NCI-H2227 (cell line): ENCODE results near the gene MSL3.
A peak's percentile ranks its signal among the peaks of the same experiment; 100 is the strongest.

Experiments used
- DNase-seq: peaks from one replicate; lab custom pipeline; 2025; ENCODE audit not compliant: unreplicated experiment; lab: John Stamatoyannopoulos, UW

The MSL3 gene

GRCh38 chrX:11759461-11760311 lies 1.6 kb downstream of the MSL3 start:
- peak; percentile 94 for DNase-seq

GRCh38 chrX:11760958-11761357 lies 2.9 kb downstream of the MSL3 start:
- no peak for DNase-seq

GRCh38 chrX:11764602-11765067 lies 6.6 kb downstream of the MSL3 start:
- no peak for DNase-seq

GRCh38 chrX:11765449-11765848 lies 7.4 kb downstream of the MSL3 start:
- DNase-seq, result no peak

GRCh38 chrX:11766487-11766886 lies 8.4 kb downstream of the MSL3 start:
- no peak for DNase-seq

GRCh38 chrX:11768039-11768438 lies 10.0 kb downstream of the MSL3 start:
- DNase-seq, result no peak

DNA sequence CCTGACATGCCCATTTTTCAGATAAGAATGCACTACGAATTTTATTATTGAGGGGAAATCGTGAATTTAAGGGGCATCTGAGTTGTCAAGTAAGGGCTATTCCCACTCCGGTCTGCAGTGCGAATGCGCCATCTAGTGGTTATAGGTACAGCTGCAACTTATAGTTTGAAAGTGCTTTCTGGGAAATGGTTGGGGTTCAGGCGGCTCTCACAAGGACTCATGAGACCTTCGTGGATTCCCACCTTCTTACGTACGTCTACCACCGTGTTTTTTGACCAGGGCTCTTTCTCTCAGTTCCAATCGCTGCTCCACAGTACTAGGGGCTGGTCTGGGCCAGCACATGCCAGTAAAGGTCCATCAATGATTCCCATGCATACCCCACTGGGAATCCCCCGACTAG lies 12.3 kb downstream of the MSL3 start:
- DNase-seq, result peak; percentile 74

- DNase-seq, result no peak
These were observed 20.2 kb downstream of the MSL3 start for GRCh38 chrX:11778230-11778629.

- no peak for DNase-seq
These were observed 23.1 kb downstream of the MSL3 start for GRCh38 chrX:11781133-11781532.

DNA sequence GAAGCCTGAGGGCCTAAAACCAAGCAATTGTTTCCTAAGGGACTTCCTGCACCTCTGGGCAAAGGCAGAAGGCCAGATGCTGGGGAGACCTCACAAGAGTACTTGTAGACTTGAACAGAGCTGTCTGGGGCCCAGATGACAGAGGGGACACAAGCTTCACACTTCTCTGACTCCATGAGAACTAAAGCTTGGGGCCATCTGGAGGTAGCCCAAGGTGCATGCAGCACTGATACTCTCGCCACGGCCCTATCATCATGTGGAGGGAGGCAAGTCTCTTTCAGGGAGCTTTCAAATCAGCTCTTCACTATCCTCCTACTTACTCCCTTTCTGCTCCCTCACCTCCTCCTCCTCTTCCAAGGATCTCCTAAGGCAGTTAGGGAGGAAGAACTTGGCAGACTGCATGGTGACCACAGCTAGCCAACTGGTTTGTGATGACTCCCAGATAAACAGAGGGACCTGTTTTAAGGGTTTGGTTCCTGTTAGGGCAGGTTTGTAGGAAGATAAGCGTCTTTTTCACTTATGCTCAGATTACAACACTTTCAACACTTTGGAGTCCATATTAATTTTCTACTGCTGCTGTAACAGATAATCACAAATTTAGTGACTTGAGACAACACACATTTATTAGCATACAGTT lies 23.8 kb downstream of the MSL3 start:
- DNase-seq, result no peak

- peak; percentile 26 for DNase-seq
These were observed 26.5 kb downstream of the MSL3 start for GRCh38 chrX:11784543-11784942.

- DNase-seq, result no peak
These were observed 28.8 kb downstream of the MSL3 start for GRCh38 chrX:11786862-11787261.

DNA sequence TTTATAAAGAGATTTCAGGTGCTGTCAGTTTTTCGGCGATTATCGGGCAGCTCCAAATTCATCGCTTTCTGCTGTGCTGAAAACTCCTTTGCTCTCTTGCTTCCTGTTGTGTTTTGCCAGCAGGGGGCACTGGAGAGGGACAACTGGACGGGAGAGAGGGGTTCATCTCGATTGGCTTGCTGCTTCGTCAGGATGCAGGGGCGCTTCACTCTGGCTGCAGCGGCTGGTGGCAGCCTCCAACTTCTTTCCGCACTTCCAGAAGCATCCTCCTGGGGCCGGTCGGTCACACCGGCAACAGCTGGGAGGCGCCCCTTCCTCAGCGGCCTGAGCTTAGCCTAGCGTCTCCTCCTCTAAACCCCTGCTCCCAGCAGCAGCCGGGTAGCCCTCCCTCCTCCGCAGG lies 29.5 kb downstream of the MSL3 start:
- peak; percentile 71 for DNase-seq

DNA sequence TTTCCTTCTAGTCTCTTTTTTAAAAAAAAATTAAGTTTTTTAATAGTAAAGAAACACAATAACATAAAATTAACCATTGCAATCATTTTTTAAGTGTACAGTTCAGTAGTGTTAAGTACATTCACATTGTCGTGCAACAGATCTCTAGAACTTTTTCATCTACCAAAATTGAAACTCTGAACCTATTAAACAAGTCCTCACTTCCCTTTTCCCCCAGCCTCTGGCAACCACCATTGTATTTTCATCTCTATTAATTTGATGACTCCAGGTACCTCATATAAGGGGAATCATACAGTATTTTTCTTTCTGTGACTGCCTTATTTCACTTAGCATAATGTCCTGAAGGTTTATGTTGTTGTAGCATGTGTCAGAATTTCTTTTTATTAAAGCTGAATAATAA lies 31.8 kb downstream of the MSL3 start:
- no peak for DNase-seq

DNA sequence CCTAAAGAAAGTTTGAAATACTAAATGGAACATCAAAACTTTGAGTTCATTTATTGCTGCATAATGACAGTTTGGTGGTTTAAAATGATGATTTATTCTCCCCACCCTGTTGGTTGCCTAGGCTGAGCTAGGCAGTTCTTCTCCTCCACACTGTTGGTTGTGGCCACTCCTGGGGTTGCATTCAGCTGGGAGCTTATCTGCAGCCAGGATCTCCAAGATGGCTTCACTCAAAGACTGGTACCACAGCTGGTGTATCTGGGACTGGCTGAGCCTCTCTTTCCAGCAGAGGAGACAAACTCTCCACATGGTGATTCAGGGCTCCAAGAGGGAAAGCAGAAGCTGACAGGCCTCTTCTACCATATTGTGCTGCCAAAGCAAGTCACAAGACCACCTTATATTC lies 33.1 kb downstream of the MSL3 start:
- no peak for DNase-seq

DNA sequence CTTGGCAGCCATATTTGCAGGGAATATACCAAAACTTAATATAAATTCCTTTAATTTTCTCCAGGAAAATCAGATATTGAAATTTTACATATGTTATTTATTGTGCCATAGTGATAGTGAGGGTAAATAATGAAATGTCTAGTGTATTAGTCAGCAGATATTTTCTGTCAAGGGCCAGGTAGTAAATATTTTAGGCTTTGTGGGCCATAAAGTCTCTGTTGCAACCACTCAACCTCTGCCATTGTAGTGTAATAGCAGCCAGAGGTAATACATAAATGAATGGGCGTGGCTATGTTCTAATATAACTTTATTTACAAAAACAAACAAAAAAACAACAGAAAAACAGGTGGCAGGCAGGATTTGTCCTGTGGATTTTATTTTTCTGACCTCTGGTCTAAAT lies 33.5 kb downstream of the MSL3 start:
- no peak for DNase-seq

GRCh38 chrX:11792461-11793421 lies 34.7 kb downstream of the MSL3 start:
- DNase-seq, result no peak

DNA sequence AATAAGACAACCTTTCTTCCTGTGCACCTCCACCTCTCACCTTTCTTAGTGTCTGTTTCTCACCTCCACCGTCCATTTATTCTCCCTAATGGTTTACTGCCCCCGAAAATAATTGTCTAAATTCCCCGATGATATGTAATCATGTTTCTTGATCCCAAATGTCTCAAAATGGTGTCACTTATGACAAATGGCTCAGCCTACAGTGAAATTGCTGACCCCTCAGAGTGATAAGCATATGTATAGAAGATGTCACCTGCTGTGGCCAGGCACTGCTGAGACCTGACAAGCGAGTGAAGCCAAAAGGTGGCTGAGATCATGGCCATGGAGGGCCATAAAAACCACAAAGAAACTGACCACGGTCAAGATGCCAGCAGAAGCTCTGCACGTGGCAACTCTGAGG lies 35.7 kb downstream of the MSL3 start:
- no peak for DNase-seq

DNA sequence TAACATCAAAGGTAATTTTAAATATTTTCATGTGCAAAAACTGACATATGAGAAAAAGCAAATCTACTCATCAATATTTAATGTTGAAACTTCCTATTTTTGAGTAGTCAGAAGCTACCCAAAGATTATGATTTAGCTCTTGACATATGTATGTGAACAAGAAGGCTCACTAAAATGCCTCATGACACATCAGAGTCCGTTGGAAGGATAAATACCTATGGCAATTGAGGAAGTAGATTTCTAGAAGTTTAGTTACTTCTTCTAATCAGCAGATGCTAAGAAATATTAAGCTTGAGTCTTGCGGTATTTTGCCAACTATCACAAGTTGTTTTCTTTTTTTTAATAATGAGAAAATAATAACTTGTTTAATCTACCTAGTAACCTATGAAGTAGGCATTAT lies 55.3 kb downstream of the MSL3 start:
- no peak for DNase-seq
